ENCODE measurements around the gene WFDC9.

DNA sequence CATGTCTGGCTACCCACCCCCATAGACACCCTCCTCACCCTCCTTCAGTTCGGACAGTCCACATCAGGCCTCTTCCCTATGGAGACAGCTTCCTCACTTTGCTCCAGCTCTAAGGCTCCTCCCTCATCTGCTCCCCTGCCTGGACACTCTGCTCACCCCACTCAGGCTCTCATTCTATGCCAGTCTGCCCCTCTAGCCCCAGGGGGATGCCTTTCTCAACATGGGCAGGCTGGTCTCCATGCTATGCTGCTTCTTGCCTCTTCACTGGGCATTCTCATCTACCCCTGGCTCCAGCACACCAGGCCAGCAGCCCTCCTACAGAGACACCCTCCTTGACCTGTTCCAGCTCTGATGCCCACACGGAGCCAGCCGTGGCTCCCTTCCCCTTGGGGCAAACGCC is 51.9 kb downstream of the WFDC9 start, which contains the start of gene WFDC8:
- TF ChIP-seq, protein P1, sequence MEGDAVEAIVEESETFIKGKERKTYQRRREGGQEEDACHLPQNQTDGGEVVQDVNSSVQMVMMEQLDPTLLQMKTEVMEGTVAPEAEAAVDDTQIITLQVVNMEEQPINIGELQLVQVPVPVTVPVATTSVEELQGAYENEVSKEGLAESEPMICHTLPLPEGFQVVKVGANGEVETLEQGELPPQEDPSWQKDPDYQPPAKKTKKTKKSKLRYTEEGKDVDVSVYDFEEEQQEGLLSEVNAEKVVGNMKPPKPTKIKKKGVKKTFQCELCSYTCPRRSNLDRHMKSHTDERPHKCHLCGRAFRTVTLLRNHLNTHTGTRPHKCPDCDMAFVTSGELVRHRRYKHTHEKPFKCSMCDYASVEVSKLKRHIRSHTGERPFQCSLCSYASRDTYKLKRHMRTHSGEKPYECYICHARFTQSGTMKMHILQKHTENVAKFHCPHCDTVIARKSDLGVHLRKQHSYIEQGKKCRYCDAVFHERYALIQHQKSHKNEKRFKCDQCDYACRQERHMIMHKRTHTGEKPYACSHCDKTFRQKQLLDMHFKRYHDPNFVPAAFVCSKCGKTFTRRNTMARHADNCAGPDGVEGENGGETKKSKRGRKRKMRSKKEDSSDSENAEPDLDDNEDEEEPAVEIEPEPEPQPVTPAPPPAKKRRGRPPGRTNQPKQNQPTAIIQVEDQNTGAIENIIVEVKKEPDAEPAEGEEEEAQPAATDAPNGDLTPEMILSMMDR (IDR thresholded peaks at IDR 0.05): no peak
- no peak for TF ChIP-seq POLR2A (IDR thresholded peaks at IDR 0.05)
